Omental fat pad (tissue), 4 donors: Measurements from ENCODE around the gene KANSL1. TPM values are rescaled to one million over a fixed set of nuclear protein-coding genes. Genes with fewer than 3 reads are reported as not detected.

Experiments used
- ATAC-seq: fragments of 150-250 bp; one replicate; pipeline ENCODE4 v1.9.1; 2016; ENCODE audit warnings: mild to moderate bottlenecking, moderate library complexity; ENCODE audit not compliant: low FRiP score
- DNase-seq: peaks from one replicate; pipeline ENCODE4 v3.0.0-alpha.2; 2019; ENCODE audit warnings: low spot score
- total RNA-seq, 4 donors: library from RNA; depleted of rRNA; stranded (reverse); fragments of >200 nt; gene quantifications; one replicate each; pipeline ENCODE4 v1.1.0, GENCODE V29; 2016
- TF ChIP-seq, protein P1 (sequence below), 3 donors: fragments of 450-650 bp; IDR thresholded peaks; one replicate each; pipeline ENCODE4 v1.5.1; 2016 to 2017; ENCODE audit warnings: antibody characterized with exemption in 3 of 3, mild to moderate bottlenecking in 3 of 3, moderate library complexity in 2 of 3

KANSL1 gene
- total RNA-seq, 4 donors from 2014 or later = 48.9 to 109 (median 57.4) TPM

DNA sequence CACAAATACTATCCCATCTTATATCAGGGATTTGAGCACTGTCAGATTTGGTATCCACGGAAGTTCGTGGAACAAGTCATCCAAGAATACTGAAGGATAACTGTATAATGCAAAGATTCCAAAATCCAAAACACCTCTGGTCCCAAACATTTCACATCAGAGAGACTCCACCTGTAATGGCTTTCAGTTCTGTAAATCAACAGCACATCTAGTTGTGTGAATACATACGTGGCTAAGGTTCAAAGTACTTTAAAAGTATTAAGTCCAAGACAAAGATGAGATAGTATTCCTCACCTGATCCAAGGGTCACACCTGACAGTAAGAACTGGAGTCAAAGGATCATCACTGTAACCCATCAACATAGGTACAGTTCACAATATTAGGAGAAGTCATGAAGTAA is 54.8 kb downstream of the KANSL1 start:
- no peak for ATAC-seq
- DNase-seq = no peak
- TF ChIP-seq, protein P1, sequence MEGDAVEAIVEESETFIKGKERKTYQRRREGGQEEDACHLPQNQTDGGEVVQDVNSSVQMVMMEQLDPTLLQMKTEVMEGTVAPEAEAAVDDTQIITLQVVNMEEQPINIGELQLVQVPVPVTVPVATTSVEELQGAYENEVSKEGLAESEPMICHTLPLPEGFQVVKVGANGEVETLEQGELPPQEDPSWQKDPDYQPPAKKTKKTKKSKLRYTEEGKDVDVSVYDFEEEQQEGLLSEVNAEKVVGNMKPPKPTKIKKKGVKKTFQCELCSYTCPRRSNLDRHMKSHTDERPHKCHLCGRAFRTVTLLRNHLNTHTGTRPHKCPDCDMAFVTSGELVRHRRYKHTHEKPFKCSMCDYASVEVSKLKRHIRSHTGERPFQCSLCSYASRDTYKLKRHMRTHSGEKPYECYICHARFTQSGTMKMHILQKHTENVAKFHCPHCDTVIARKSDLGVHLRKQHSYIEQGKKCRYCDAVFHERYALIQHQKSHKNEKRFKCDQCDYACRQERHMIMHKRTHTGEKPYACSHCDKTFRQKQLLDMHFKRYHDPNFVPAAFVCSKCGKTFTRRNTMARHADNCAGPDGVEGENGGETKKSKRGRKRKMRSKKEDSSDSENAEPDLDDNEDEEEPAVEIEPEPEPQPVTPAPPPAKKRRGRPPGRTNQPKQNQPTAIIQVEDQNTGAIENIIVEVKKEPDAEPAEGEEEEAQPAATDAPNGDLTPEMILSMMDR (IDR thresholded peaks at IDR 0.05) = no peak

DNA sequence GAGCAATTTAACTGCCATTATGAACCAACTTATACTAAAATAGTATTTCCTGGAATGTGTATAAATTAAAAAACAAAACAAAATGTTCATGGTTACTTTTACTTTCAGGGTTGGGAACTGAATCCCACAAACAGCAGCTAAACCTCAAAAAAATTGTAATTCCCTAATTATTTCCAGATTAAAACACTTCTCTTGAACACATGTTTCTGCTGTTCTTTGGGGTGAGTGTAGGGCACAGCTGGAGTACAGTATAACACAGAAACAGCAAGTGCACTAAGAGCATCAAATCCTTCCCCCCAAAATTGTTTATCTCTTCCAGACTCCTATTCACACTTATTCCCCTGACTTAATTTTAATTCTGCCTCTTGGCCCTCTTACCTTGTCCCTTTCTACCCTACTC is 56.4 kb downstream of the KANSL1 start:
- no peak for ATAC-seq
- no peak for DNase-seq
- TF ChIP-seq, protein P1 (IDR thresholded peaks at IDR 0.05) = no peak

DNA sequence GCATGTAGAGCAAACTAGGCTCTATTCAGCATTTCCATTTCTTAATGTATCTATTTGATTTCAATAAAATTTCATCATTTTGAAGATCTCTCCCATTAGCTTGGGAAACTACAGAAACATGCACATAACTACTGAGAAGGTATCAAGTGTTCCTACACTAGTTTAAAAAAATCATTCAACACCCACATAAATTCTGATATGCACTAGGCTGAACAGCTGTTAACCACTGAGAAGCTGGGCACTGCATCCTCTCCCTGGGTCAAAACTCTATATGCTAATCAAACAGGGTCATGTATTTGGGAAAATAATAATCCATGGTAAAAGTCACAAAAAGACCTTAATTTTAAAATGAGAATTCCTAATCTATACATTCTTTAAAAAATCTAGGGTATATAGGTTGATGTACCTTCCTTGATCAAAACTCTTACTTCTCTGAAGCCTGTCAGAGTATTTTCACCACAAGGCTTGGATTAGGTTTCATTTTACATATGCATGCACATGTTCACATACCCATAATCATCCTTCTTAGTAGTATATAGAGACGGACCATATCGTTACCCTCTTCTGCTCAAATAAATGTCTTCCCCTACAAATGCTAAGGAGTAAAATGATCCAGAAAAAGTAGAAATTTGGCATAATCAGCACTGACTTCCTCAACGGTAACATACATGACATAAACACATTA is 57.2 kb downstream of the KANSL1 start:
- DNase-seq = no peak
- ATAC-seq = no peak
- TF ChIP-seq, protein P1 (IDR thresholded peaks at IDR 0.05) = no peak

DNA sequence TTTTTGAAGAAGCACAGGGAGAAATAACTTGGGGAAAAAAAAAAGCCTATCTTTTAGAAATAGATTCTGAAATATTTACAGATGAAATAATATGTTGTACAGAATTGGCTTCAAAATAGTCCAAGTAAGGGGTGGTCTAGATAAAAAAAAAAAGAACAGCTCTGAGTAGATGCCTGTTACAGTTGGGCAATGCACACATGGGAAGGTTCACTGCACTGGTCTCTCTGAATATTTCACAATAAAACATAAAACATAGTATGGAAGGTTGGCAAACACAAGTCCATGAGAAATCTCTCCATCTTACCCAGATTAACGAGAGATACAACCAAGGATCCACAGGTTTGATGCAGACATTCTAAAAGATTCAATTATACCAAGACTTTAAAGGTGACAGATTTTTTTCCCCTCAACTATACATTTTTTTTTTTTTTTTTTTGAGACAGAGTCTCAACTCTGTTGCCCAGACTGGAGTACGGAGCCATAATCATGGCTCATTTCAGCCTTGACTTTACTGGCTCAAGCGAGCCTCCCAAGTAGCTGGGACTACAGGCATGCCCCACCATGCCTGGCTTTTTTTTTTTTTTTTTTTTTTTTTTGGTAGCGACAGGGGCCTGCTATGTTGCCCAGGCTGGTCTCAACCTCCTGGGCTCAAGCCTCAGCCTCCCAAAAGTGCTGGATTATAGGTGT is 58.0 kb downstream of the KANSL1 start:
- TF ChIP-seq, protein P1 (IDR thresholded peaks at IDR 0.05) = no peak
- ATAC-seq (no peak), DNase-seq (no peak)

DNA sequence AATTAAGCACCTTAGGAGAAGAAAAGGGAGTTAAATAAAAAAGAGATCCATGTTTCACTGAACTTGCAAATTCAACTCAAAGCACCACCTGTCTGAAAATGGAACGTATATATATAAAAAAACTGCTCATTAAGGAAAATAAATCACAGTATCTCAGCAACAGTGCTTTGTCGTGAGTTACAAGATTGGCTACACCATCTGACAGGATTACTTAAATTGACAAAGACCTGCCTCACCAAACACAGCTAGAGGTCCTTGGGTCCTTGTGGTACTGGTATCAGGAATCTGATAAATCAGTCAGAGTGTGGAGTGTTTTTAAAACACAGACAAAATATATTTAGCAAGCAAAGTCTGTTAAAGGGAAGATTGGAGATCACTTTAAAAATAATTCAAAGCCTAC is 63.9 kb downstream of the KANSL1 start:
- TF ChIP-seq, protein P1 (IDR thresholded peaks at IDR 0.05) = no peak
- ATAC-seq = no peak
- no peak for DNase-seq

DNA sequence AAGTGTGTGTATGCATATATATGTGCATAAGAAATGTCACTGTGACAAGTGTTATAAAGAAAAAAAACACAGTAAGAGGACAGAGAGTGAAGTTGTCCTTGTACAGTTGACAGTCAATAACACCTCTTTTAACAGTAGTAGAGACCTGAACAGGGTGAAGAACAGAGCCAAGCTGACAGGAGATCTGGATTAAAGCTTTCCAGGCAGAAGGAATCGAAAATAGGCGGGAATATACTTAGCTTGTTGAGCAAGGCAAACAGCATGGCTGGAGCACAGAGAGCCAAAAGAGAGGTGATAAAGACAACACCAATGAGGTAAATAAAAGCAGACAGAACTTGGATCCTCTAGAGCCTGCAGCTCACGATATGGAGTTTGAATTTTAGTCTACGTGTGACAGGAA is 64.8 kb downstream of the KANSL1 start:
- DNase-seq (no peak), ATAC-seq (no peak)
- TF ChIP-seq, protein P1 (IDR thresholded peaks at IDR 0.05) = no peak

DNA sequence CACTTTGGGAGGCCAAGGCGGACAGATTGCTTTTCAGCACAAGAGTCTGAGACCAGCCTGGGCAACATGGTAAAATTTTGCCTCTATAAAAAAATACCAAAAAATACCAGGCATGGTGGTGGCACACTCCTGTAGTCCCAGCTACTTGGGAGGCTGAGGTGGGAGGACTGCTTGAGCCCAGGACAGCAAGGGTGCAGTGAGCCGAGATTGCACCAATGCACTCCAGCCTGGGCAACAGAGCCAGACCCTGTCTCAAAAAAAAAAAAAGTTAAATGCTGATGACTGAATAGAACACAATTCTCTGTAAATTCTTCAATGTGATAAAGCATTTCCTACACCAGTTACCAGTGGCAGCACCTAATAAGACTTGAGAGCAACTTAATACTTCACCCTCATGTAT is 65.7 kb downstream of the KANSL1 start:
- TF ChIP-seq, protein P1 (IDR thresholded peaks at IDR 0.05) = no peak
- ATAC-seq (no peak), DNase-seq (no peak)
